ENCODE data around the gene SRGAP1.

- TF ChIP-seq RAD21 (conservative IDR thresholded peaks at IDR 0.05) (no peak), CTCF (IDR thresholded peaks at IDR 0.05; ENCODE audit: poor library complexity, severe bottlenecking) (no peak), MXI1 (conservative IDR thresholded peaks at IDR 0.05; ENCODE audit: poor library complexity, severe bottlenecking) (no peak), EP300 (conservative IDR thresholded peaks at IDR 0.05; ENCODE audit: poor library complexity, severe bottlenecking) (no peak), TAF1 (IDR thresholded peaks at IDR 0.05; ENCODE audit: low read depth) (no peak), REST (IDR thresholded peaks at IDR 0.05; ENCODE audit: borderline replicate concordance) (no peak), POLR2AphosphoS5 (IDR thresholded peaks at IDR 0.05) (no peak), EZH2 (IDR thresholded peaks at IDR 0.05; ENCODE audit: borderline replicate concordance, insufficient read depth, low read length, poor library complexity, severe bottlenecking) (no peak)
These were observed 342.3 kb downstream of the SRGAP1 start for GRCh38 chr12:64186789-64187188.

Data from neural cell (in vitro differentiated cells).